HCT116 (cell line): ENCODE data around the gene CRYBG2.

Experiments
- RAD21 ChIP-seq: IDR thresholded peaks from 2 replicates; pipeline ENCODE4 v1.6.1; 2012; ENCODE audit warnings: low read depth, mild to moderate bottlenecking
- TF ChIP-seq, protein P1 (sequence below), 3 experiments: fragments of 200-600 bp in 1 of 3; sonication (generic) in 1 of 3; IDR thresholded peaks in 2 of 3; conservative IDR thresholded peaks in 1 of 3; 2 replicates each; pipeline ENCODE4 v1.5.1; 2012 to 2017; ENCODE audit warnings: low read depth in 2 of 3, low read length in 2 of 3, antibody characterized with exemption in 1 of 3, borderline replicate concordance in 1 of 3, control low read depth in 1 of 3, mild to moderate bottlenecking in 1 of 3, mixed read lengths in 1 of 3, mixed run types in 1 of 3, moderate library complexity in 1 of 3; ENCODE audit not compliant: insufficient read depth in 1 of 3

DNA sequence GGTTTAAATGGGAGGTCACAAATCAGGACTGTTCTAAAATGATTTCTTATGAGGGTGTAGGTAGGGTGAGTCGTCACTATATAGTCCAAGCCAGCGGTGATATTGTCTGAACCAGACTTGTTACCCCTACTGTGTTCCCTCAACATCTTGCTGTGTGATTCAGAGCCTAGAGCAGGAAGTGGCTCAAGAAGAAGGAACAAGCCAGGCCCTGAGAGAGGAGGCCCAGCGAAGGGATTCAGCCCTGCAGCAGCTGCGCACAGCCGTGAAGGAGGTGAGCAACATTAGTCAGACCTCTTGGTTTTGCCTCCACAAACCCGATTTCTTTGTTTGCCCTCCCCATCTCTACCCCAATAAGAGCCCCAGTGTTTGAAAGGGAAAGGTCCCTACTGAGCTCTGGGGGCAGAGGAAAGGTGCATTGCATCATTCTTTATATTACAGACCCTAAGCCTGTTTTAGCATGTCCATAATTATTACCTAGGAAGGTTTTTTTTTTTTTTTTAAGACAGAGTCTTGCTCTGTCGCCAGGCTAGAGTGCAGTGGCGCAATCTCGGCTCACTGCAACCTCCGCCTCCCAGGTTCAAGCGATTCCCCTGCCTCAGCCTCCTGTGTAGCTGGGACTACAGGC is 79.0 kb downstream of the CRYBG2 start:
- no peak for TF ChIP-seq RAD21
- TF ChIP-seq, protein P1, sequence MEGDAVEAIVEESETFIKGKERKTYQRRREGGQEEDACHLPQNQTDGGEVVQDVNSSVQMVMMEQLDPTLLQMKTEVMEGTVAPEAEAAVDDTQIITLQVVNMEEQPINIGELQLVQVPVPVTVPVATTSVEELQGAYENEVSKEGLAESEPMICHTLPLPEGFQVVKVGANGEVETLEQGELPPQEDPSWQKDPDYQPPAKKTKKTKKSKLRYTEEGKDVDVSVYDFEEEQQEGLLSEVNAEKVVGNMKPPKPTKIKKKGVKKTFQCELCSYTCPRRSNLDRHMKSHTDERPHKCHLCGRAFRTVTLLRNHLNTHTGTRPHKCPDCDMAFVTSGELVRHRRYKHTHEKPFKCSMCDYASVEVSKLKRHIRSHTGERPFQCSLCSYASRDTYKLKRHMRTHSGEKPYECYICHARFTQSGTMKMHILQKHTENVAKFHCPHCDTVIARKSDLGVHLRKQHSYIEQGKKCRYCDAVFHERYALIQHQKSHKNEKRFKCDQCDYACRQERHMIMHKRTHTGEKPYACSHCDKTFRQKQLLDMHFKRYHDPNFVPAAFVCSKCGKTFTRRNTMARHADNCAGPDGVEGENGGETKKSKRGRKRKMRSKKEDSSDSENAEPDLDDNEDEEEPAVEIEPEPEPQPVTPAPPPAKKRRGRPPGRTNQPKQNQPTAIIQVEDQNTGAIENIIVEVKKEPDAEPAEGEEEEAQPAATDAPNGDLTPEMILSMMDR (IDR thresholded peaks at IDR 0.05 in 2 of 3, conservative IDR thresholded peaks at IDR 0.05 in 1 of 3; ENCODE audit: borderline replicate concordance in 1 of 3, insufficient read depth in 1 of 3, low read depth in 2 of 3, low read length in 2 of 3) = no peak
